Activated B cell treated with CpG ODN at 0.5 μM for 24 hours (primary cell): ENCODE results near the gene EDC4. TPM values are rescaled to one million over a fixed set of nuclear protein-coding genes. Genes with fewer than 3 reads are reported as not detected.
"Not testable (repeated sequence)": the region's sequence is repeated elsewhere in the genome, so short reads cannot be mapped to it uniquely, and the experiment has no call there.

Experiments
- ATAC-seq: fragments of 200-7000 bp; cut with Tn5 transposase; one replicate; pipeline ENCODE4 v1.10.0; 2021; ENCODE audit warnings: low read depth, mild to moderate bottlenecking, moderate library complexity
- CTCF ChIA-PET: fragments of 350-600 bp; sonication (Branson Sonifier 250); formaldehyde crosslinking; loops from one replicate; lab custom pipeline; 2021; ENCODE audit warnings: antibody characterized with exemption; lab: Charles Lee
- POLR2A ChIA-PET: fragments of 350-600 bp; sonication (Branson Sonifier 250); formaldehyde crosslinking; loops from one replicate; lab custom pipeline; 2021; ENCODE audit warnings: antibody characterized with exemption; lab: Charles Lee
- DNase-seq: peaks from one replicate; pipeline ENCODE4 v3.0.0; 2022
- H3K27ac Mint-ChIP-seq: one replicate; pipeline ENCODE4 v1.8.0; 2020; ENCODE audit warnings: mixed read lengths
- H3K27me3 Mint-ChIP-seq: one replicate; pipeline ENCODE4 v1.8.0; 2021; ENCODE audit warnings: mixed read lengths
- H3K36me3 Mint-ChIP-seq: one replicate; pipeline ENCODE4 v1.8.0; 2021; ENCODE audit warnings: low read depth, mixed read lengths
- H3K4me1 Mint-ChIP-seq: one replicate; pipeline ENCODE4 v1.8.0; 2021; ENCODE audit warnings: mixed read lengths
- H3K4me3 Mint-ChIP-seq: one replicate; pipeline ENCODE4 v1.8.0; 2020; ENCODE audit warnings: mild to moderate bottlenecking, mixed read lengths
- H3K9me3 Mint-ChIP-seq: one replicate; pipeline ENCODE4 v1.8.0; 2020; ENCODE audit warnings: mixed read lengths
- CTCF ChIP-seq: fragments of 200-600 bp; IDR thresholded peaks from one replicate; pipeline ENCODE4 v1.8.0; 2022; ENCODE audit warnings: antibody characterized with exemption, mild to moderate bottlenecking
- intact Hi-C: fragments of 100-400 bp; cut with micrococcal nuclease; formaldehyde crosslinking; loops from one replicate; pipeline ENCODE4 v1.15.1; 2024
- total RNA-seq: library from RNA; stranded (reverse); gene quantifications from 2 replicates; pipeline ENCODE4 v1.2.3, GENCODE V29; 2022

EDC4 gene
- total RNA-seq, 1 donor from 2014 or later: 71.5 TPM

DNA sequence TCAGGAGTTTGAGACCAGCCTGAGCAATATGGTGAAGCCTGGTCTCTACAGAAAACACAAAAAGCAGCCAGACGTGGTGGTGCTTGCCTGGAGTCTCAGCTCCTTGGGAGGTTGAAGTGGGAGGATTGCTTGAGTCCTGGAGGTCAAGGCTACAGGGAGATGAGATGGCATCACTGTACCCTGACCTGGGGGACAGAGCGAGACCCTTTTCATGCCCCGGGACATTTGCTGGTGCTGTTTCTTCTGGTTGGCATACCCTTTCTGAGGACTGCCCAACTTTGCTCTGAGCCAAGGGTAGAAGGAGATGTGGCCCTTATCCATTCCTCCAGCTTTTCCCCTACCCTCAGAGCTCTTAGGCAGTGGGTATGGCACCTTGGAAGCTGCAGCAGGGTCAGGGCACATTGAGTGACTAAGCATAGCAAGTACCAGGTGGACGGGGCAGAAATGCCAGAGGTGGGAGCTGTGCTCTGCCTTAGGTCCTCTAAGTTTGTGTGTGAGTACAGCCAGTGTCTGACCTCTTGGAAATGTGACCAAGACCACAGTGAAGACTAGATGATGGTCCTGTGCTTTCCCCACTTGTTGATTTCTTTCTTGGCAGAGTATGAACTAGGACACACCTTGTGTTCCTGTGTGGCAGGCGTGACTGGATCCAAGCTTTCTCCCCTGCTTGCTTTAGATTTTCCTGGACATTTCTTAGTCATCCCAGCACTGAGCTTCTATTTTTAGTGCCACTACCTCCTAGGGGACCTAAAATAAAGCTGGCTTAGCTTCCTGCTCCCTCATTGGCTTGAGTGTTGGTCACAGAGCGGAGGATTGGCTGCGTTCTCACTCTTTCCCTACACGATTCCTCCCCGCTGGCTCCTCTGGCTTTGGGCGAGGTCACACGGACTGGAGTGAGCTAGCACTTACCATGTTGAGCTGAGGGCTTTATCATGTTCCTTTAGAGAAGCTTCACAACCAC, 9.9 kb upstream of the EDC4 start:
- no peaks in the 10 kb centered on the region for H3K9me3 Mint-ChIP-seq
- no peak for TF ChIP-seq CTCF
- CTCF ChIA-PET: interaction anchor here (1.1 to 3.5 kb wide), 3 partner anchors 20 to 190 kb away, joined by 4 to 13 read pairs (median 4); no protein-coding TSS in a partner anchor
- no peak for DNase-seq
- H3K4me3 Mint-ChIP-seq: no peak overlapping the region
- H3K27ac Mint-ChIP-seq: no peak overlapping the region
- POLR2A ChIA-PET: no interaction called here
- no peaks in the 10 kb centered on the region for H3K27me3 Mint-ChIP-seq
- ATAC-seq: no peak
- peaks cover 36% of the 10 kb centered on the region for H3K36me3 Mint-ChIP-seq
- peaks cover 8% of the 10 kb centered on the region for H3K4me1 Mint-ChIP-seq
- intact Hi-C loops: no loop called here

DNA sequence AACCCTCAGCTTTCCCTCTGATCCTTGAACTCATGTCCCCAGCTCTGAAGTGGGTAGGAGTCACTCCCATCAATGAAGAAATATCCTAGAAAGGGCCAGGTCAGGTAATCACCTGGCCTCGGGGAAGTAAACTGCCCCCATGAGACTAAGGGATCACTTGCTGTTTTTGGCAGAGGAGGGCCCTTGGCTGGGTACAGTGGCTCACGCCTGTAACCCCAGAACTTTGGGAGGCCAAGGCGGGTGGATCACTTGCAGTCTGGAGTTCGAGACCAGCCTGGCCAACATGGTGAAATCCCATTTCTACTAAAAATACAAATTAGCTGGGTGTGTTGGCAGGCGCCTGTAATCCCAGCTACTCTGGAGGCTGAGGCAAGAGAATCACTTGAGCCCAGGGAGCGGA, 8.8 kb upstream of the EDC4 start:
- DNase-seq, ATAC-seq, H3K27ac Mint-ChIP-seq, POLR2A ChIA-PET, H3K9me3 Mint-ChIP-seq, intact Hi-C loops, H3K4me1 Mint-ChIP-seq, H3K27me3 Mint-ChIP-seq, H3K4me3 Mint-ChIP-seq: not testable (repeated sequence)
- H3K36me3 Mint-ChIP-seq: peaks cover 42% of the 10 kb centered on the region
- CTCF ChIA-PET: interaction anchor here (3.5 kb wide), 1 partner anchor 48 kb away, joined by 13 read pairs; no protein-coding TSS in a partner anchor

GRCh38 chr16:67864594-67864993, 8.3 kb upstream of the EDC4 start:
- no peak for DNase-seq
- ATAC-seq: no peak
- Mint-ChIP-seq H3K36me3 (peaks cover 44% of the 10 kb centered on the region), H3K27ac (peak overlapping the region; percentile 11), H3K4me3 (no peak overlapping the region), H3K27me3 (no peaks in the 10 kb centered on the region), H3K4me1 (peaks cover 6% of the 10 kb centered on the region), H3K9me3 (no peaks in the 10 kb centered on the region)
- CTCF ChIA-PET: interaction anchor here (2.0 kb wide), 1 partner anchor 49 kb away, joined by 23 read pairs; no protein-coding TSS in a partner anchor
- POLR2A ChIA-PET: interaction anchor here (0.6 kb wide), 1 partner anchor 642 kb away, joined by 9 read pairs; no protein-coding TSS in a partner anchor
- TF ChIP-seq CTCF: no peak
- intact Hi-C loops: no loop called here

DNA sequence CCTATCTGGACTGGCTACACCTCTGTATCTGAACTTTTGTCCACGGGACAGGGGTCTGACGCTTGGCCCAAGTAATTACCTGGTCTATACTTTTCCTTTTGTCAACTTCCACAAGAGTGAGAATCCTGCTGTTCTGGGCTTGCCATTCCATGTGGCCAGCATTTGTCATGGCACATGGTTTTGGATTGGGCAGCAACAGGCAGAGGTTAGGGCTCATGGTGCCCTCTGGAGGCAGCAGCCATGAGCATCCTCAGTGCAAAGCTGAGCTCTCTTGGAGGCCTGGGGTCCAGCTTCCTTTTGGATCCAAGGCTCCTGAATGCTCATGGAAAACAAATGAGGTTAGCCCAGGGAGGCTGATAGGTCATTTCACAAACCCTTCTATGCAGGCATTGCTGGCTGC, 7.5 kb upstream of the EDC4 start:
- ChIA-PET POLR2A (interaction anchor here (0.6 to 0.7 kb wide), 2 partner anchors 47 to 202 kb away, joined by 4 read pairs; no protein-coding TSS in a partner anchor), CTCF (interaction anchor here (1.0 to 2.0 kb wide), 4 partner anchors 11 to 193 kb away, joined by 3 to 23 read pairs (median 4); no protein-coding TSS in a partner anchor)
- no peaks in the 10 kb centered on the region for H3K27me3 Mint-ChIP-seq
- DNase-seq: no peak
- no peak for TF ChIP-seq CTCF
- intact Hi-C loops: loop anchor here (1.0 kb wide), 2 partner anchors 49 to 193 kb away; no protein-coding TSS in a partner anchor
- no peak overlapping the region for H3K4me3 Mint-ChIP-seq
- H3K27ac Mint-ChIP-seq: no peak overlapping the region
- H3K4me1 Mint-ChIP-seq: peaks cover 6% of the 10 kb centered on the region
- peak; percentile 57 for ATAC-seq
- peaks cover 48% of the 10 kb centered on the region for H3K36me3 Mint-ChIP-seq
- no peaks in the 10 kb centered on the region for H3K9me3 Mint-ChIP-seq

DNA sequence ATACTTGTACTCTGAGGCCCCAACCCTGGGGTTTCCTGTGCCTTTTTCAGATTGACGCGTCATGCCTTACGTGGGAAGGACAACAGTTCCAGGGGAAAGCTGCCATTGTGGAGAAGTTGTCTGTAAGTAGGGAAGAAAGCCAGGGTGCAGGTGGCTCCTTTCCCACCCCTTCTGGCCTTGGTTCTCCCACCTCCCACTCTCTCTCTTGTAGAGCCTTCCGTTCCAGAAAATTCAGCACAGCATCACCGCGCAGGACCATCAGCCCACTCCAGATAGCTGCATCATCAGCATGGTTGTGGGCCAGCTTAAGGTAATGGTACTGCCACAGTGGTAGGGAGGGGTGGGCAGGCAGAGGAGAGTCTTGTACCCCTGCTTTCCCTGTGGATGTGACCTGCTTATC, 4.6 kb upstream of the EDC4 start:
- Mint-ChIP-seq H3K27ac (no peak overlapping the region), H3K27me3 (no peaks in the 10 kb centered on the region), H3K9me3 (no peaks in the 10 kb centered on the region), H3K36me3 (peaks cover 46% of the 10 kb centered on the region), H3K4me3 (no peak overlapping the region), H3K4me1 (peaks cover 16% of the 10 kb centered on the region)
- TF ChIP-seq CTCF: no peak
- no peak for DNase-seq
- ChIA-PET CTCF (no interaction called here), POLR2A (no interaction called here)
- intact Hi-C loops: no loop called here
- ATAC-seq: no peak
